ENCODE data around the gene PPEF2. TPM values are rescaled to one million over a fixed set of nuclear protein-coding genes. Genes with fewer than 3 reads are reported as not detected.

PPEF2 gene
- total RNA-seq (2014; rRNA removed; shearing (Covaris generic)) (0.58 TPM in 1 of 2 replicates, not detected in the other), polyA plus RNA-seq (2016; fragmentation: Nextera tagmentation; extraction: Ambion mirVana) (not detected in 2 replicates)
- long read RNA-seq: 0 reads

GRCh38 chr4:75902352-75902751 is at the start of gene PPEF2:
TSS of gene PPEF2 (minus strand) at chr4:75902452. CDS start at chr4:75896325, 6,127 bp downstream.
- H2AFZ ChIP-seq: peak within 1 kb of the TSS; percentile 23; the same call in 1 of the 2 replicates
- H4K20me1 ChIP-seq (replicated peaks; ENCODE audit: insufficient read depth): no peaks in the 10 kb centered on the region
- TF ChIP-seq POLR2AphosphoS5 (IDR thresholded peaks at IDR 0.05; ENCODE audit: low read depth): no peak
- no peak for TF ChIP-seq JUNB (IDR thresholded peaks at IDR 0.05; ENCODE audit: unreplicated experiment)
- TF ChIP-seq NANOG (IDR thresholded peaks at IDR 0.05; ENCODE audit: borderline replicate concordance): no peak
- no peak for ATAC-seq
- peaks cover 6% of the 10 kb centered on the region for H3K36me3 ChIP-seq (ENCODE audit: insufficient read depth)
- no peaks in the 10 kb centered on the region for H3K4me1 ChIP-seq (ENCODE audit: insufficient read depth)
- H3K27ac ChIP-seq (ENCODE audit: low read depth): no peak within 1 kb of the TSS
- Mint-ChIP-seq H3K4me1 (peaks cover 8% of the 10 kb centered on the region; the same call in 2 of the 3 replicates), H3K36me3 (ENCODE audit: low read depth) (peaks cover 8% of the 10 kb centered on the region), H3K27me3 (ENCODE audit: insufficient read depth, low read depth, poor library complexity) (peaks cover 6% of the 10 kb centered on the region), H3K27ac (no peak within 1 kb of the TSS), H3K4me3 (no peak within 1 kb of the TSS), H3K9me3 (peaks cover 15% of the 10 kb centered on the region)
- no peaks in the 10 kb centered on the region for H3K27me3 ChIP-seq (ENCODE audit: insufficient read depth)
- no peaks in the 10 kb centered on the region for H3F3A ChIP-seq (replicated peaks; ENCODE audit: low read depth)
- no peak within 1 kb of the TSS for H3K4me2 ChIP-seq
- no peak for DNase-seq (ENCODE audit: low spot score)
- H3K4me3 ChIP-seq: no peak within 1 kb of the TSS
- peaks cover 4% of the 10 kb centered on the region; the same call in 1 of the 2 replicates for H3K9me2 ChIP-seq (ENCODE audit: insufficient read depth)
- no peaks in the 10 kb centered on the region for H3K79me2 ChIP-seq (replicated peaks; ENCODE audit: insufficient read depth)

GRCh38 chr4:75950213-75950815 is 48.1 kb upstream of the PPEF2 start:
- TF ChIP-seq CREB1 (CRISPR knock-in tag; IDR thresholded peaks at IDR 0.05; ENCODE audit: low read depth): no peak
- no peak overlapping the region for H3K27ac ChIP-seq (ENCODE audit: low read depth)
- ATAC-seq: no peak
- no peak overlapping the region for H3K4me3 ChIP-seq
- no peak overlapping the region for H3K4me2 ChIP-seq
- Mint-ChIP-seq H3K4me1 (no peaks in the 10 kb centered on the region), H3K27ac (no peak overlapping the region), H3K9me3 (no peaks in the 10 kb centered on the region), H3K4me3 (no peak overlapping the region), H3K27me3 (ENCODE audit: insufficient read depth, low read depth, poor library complexity) (no peaks in the 10 kb centered on the region), H3K36me3 (ENCODE audit: low read depth) (peaks cover 80% of the 10 kb centered on the region)
- no peak for DNase-seq (ENCODE audit: low spot score)
- H3K4me1 ChIP-seq (ENCODE audit: insufficient read depth): no peaks in the 10 kb centered on the region
- peaks cover 60% of the 10 kb centered on the region for H3K36me3 ChIP-seq (ENCODE audit: insufficient read depth)
- no peaks in the 10 kb centered on the region for H3K79me2 ChIP-seq (replicated peaks; ENCODE audit: insufficient read depth)
- no peaks in the 10 kb centered on the region for H3F3A ChIP-seq (replicated peaks; ENCODE audit: low read depth)
- no peaks in the 10 kb centered on the region for H3K9me2 ChIP-seq (ENCODE audit: insufficient read depth)
- H4K20me1 ChIP-seq (replicated peaks; ENCODE audit: insufficient read depth): peaks cover 6% of the 10 kb centered on the region; the same call in 1 of the 2 replicates
- H2AFZ ChIP-seq: no peak overlapping the region
- no peaks in the 10 kb centered on the region for H3K27me3 ChIP-seq (ENCODE audit: insufficient read depth)

- DNase-seq (ENCODE audit: low spot score) (no peak), ATAC-seq (no peak)
- Mint-ChIP-seq H3K4me3 (no peak overlapping the region), H3K36me3 (ENCODE audit: low read depth) (peaks cover 69% of the 10 kb centered on the region), H3K4me1 (peaks cover 3% of the 10 kb centered on the region; the same call in 2 of the 3 replicates), H3K9me3 (no peaks in the 10 kb centered on the region), H3K27ac (no peak overlapping the region), H3K27me3 (ENCODE audit: insufficient read depth, low read depth, poor library complexity) (no peaks in the 10 kb centered on the region)
- H3K79me2 ChIP-seq (replicated peaks; ENCODE audit: insufficient read depth): no peaks in the 10 kb centered on the region
- no peaks in the 10 kb centered on the region for H3F3A ChIP-seq (replicated peaks; ENCODE audit: low read depth)
- peaks cover 60% of the 10 kb centered on the region for H3K36me3 ChIP-seq (ENCODE audit: insufficient read depth)
- H3K27ac ChIP-seq (ENCODE audit: low read depth): no peak overlapping the region
- no peaks in the 10 kb centered on the region for H3K27me3 ChIP-seq (ENCODE audit: insufficient read depth)
- peaks cover 6% of the 10 kb centered on the region; the same call in 1 of the 2 replicates for H4K20me1 ChIP-seq (replicated peaks; ENCODE audit: insufficient read depth)
- H2AFZ ChIP-seq: no peak overlapping the region
- H3K9me2 ChIP-seq (ENCODE audit: insufficient read depth): no peaks in the 10 kb centered on the region
- no peak overlapping the region for H3K4me3 ChIP-seq
- no peak overlapping the region for H3K4me2 ChIP-seq
- H3K4me1 ChIP-seq (ENCODE audit: insufficient read depth): peaks cover 4% of the 10 kb centered on the region; the same call in 1 of the 2 replicates
- TF ChIP-seq ZNF331 (CRISPR knock-in tag; IDR thresholded peaks at IDR 0.05; ENCODE audit: low read depth) (no peak), JUNB (IDR thresholded peaks at IDR 0.05; ENCODE audit: unreplicated experiment) (no peak), CTCF (conservative IDR thresholded peaks at IDR 0.05; ENCODE audit: low read depth in 2 of 2) (no peak), POLR2AphosphoS5 (IDR thresholded peaks at IDR 0.05; ENCODE audit: low read depth) (no peak), ZNF462 (CRISPR knock-in tag; IDR thresholded peaks at IDR 0.05) (no peak)
These were observed 46.7 kb upstream of the PPEF2 start for GRCh38 chr4:75948822-75949444.
